Measurements from ENCODE around the gene SYT1. TPM values are rescaled to one million over a fixed set of nuclear protein-coding genes. Genes with fewer than 3 reads are reported as not detected.

SYT1 gene
- total RNA-seq, 1 donor from 2014 or later = 13.0 TPM

GRCh38 chr12:78977304-78977867 is 112.8 kb downstream of the SYT1 start:
- Mint-ChIP-seq H3K27ac (ENCODE audit: unreplicated experiment) (no peak overlapping the region), H3K4me1 (ENCODE audit: unreplicated experiment) (peaks cover 6% of the 10 kb centered on the region), H3K27me3 (ENCODE audit: unreplicated experiment) (no peaks in the 10 kb centered on the region), H3K4me3 (ENCODE audit: unreplicated experiment) (no peak overlapping the region), H3K36me3 (ENCODE audit: low read depth, unreplicated experiment) (no peaks in the 10 kb centered on the region), H3K9me3 (ENCODE audit: unreplicated experiment) (no peaks in the 10 kb centered on the region)
- no peak for DNase-seq (ENCODE audit: low spot score)
- TF ChIP-seq, protein P1, sequence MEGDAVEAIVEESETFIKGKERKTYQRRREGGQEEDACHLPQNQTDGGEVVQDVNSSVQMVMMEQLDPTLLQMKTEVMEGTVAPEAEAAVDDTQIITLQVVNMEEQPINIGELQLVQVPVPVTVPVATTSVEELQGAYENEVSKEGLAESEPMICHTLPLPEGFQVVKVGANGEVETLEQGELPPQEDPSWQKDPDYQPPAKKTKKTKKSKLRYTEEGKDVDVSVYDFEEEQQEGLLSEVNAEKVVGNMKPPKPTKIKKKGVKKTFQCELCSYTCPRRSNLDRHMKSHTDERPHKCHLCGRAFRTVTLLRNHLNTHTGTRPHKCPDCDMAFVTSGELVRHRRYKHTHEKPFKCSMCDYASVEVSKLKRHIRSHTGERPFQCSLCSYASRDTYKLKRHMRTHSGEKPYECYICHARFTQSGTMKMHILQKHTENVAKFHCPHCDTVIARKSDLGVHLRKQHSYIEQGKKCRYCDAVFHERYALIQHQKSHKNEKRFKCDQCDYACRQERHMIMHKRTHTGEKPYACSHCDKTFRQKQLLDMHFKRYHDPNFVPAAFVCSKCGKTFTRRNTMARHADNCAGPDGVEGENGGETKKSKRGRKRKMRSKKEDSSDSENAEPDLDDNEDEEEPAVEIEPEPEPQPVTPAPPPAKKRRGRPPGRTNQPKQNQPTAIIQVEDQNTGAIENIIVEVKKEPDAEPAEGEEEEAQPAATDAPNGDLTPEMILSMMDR (IDR thresholded peaks at IDR 0.05; ENCODE audit: unreplicated experiment) = no peak

GRCh38 chr12:78994168-78994791 is 129.7 kb downstream of the SYT1 start:
- TF ChIP-seq, protein P1 (IDR thresholded peaks at IDR 0.05; ENCODE audit: unreplicated experiment) = no peak
- no peaks in the 10 kb centered on the region for H3K9me3 Mint-ChIP-seq (ENCODE audit: unreplicated experiment)
- H3K4me3 Mint-ChIP-seq (ENCODE audit: unreplicated experiment) = no peak overlapping the region
- no peak overlapping the region for H3K27ac Mint-ChIP-seq (ENCODE audit: unreplicated experiment)
- no peaks in the 10 kb centered on the region for H3K36me3 Mint-ChIP-seq (ENCODE audit: low read depth, unreplicated experiment)
- H3K27me3 Mint-ChIP-seq (ENCODE audit: unreplicated experiment) = no peaks in the 10 kb centered on the region
- no peak for DNase-seq (ENCODE audit: low spot score)
- peaks cover 2% of the 10 kb centered on the region for H3K4me1 Mint-ChIP-seq (ENCODE audit: unreplicated experiment)

DNA sequence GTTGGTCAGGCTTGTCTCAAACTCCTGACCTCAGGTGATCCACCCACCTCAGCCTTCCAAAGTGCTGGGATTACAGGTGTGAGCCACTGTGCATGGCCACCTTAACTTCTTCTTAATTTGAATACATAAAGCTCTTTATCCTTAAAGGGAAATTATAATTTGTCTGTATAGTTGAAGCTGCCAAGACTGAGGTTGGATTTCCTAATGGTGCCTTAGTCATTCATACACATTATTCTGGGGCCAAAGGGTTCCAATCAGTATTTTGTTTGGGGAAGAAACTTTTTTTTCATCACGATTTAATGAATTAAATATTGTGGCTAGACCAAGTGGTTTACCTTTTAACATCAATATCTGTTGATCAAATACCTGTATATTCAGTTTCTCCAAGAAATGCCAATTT is 135.9 kb downstream of the SYT1 start:
- TF ChIP-seq, protein P1 (IDR thresholded peaks at IDR 0.05; ENCODE audit: unreplicated experiment) = no peak
- Mint-ChIP-seq H3K36me3 (ENCODE audit: low read depth, unreplicated experiment) (no peaks in the 10 kb centered on the region), H3K4me3 (ENCODE audit: unreplicated experiment) (no peak overlapping the region), H3K27ac (ENCODE audit: unreplicated experiment) (no peak overlapping the region), H3K9me3 (ENCODE audit: unreplicated experiment) (no peaks in the 10 kb centered on the region), H3K27me3 (ENCODE audit: unreplicated experiment) (no peaks in the 10 kb centered on the region), H3K4me1 (ENCODE audit: unreplicated experiment) (peaks cover 2% of the 10 kb centered on the region)
- DNase-seq (ENCODE audit: low spot score) = no peak

DNA sequence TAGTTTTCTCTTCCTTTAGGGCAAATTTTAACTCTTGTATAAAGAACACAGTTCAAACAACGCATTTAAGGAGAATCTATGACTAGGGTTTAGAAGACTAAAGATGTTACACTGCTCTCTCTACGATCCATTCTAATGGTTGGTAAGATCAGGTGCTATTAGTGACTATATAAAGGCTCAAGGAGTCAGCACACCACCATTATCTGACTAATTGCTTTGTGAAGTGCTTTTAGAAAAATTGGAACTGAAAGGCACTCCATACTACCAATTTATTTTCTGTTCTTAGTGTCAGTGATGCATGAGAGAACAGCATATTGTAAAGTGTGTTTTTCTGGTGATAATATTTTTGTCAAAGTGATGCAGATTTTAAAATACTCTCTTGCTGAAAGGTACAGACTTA is 136.8 kb downstream of the SYT1 start:
- Mint-ChIP-seq H3K4me3 (ENCODE audit: unreplicated experiment) (no peak overlapping the region), H3K27ac (ENCODE audit: unreplicated experiment) (no peak overlapping the region), H3K4me1 (ENCODE audit: unreplicated experiment) (no peaks in the 10 kb centered on the region), H3K36me3 (ENCODE audit: low read depth, unreplicated experiment) (no peaks in the 10 kb centered on the region), H3K27me3 (ENCODE audit: unreplicated experiment) (no peaks in the 10 kb centered on the region), H3K9me3 (ENCODE audit: unreplicated experiment) (no peaks in the 10 kb centered on the region)
- TF ChIP-seq, protein P1 (IDR thresholded peaks at IDR 0.05; ENCODE audit: unreplicated experiment) = no peak
- no peak for DNase-seq (ENCODE audit: low spot score)

DNA sequence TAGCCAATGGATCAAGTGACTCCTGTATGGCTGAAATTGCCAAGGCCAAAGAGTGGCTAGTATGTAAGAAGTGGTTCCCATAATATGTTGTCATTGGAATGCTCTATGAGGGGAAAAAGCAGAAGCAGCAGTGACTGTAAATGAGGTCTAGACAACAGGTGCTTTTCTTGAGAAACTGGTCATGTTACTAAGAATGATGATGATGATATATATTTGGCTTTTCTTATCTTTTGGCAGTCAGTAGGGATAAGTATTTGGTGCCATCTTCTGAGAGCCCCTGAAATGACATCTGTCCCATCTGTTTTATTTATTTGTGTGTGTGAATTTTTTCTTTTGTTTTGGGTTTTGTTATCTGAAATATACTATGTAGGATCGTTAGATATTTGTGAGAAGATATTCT is 141.7 kb downstream of the SYT1 start:
- DNase-seq (ENCODE audit: low spot score) = no peak
- Mint-ChIP-seq H3K36me3 (ENCODE audit: low read depth, unreplicated experiment) (no peaks in the 10 kb centered on the region), H3K27me3 (ENCODE audit: unreplicated experiment) (no peaks in the 10 kb centered on the region), H3K9me3 (ENCODE audit: unreplicated experiment) (no peaks in the 10 kb centered on the region), H3K27ac (ENCODE audit: unreplicated experiment) (no peak overlapping the region), H3K4me1 (ENCODE audit: unreplicated experiment) (no peaks in the 10 kb centered on the region), H3K4me3 (ENCODE audit: unreplicated experiment) (no peak overlapping the region)
- TF ChIP-seq, protein P1 (IDR thresholded peaks at IDR 0.05; ENCODE audit: unreplicated experiment) = peak; percentile 22
